Raji (cell line): ENCODE measurements around the gene CHAF1B.
A peak's percentile ranks its signal among the peaks of the same experiment; 100 is the strongest.

ENCODE experiments used
- POLR2A ChIP-seq: IDR thresholded peaks from 2 replicates; pipeline ENCODE4 v1.6.1; 2011; ENCODE audit warnings: low read depth, low read length, control low read depth; ENCODE audit not compliant: insufficient read depth

CHAF1B gene

GRCh38 chr21:36385233-36386030, at the start of gene CHAF1B:
TSS of gene CHAF1B (plus strand) at chr21:36385392. CDS start at chr21:36386137, 745 bp downstream.
- TF ChIP-seq POLR2A = peak; percentile 69

DNA sequence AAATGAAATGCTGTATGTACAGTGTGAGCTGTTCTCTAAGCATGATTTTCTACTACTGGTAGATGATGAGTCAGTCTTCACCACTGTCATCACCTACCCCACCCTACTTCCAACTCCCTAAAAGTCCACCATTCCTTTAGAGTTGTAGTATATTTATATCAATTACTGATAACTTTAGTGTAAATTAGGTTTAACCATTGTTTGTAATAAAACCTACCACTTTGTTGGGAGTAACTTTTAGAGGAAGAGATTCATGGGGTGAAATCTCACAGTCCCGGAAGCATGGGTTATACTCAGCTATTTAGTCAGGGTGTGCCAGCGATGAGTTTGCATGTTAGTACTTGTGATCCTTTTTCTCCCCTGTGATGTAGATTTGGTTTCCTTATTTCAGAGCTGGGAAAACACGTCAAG, 48.1 kb upstream of the CHAF1B start:
- no peak for TF ChIP-seq POLR2A

DNA sequence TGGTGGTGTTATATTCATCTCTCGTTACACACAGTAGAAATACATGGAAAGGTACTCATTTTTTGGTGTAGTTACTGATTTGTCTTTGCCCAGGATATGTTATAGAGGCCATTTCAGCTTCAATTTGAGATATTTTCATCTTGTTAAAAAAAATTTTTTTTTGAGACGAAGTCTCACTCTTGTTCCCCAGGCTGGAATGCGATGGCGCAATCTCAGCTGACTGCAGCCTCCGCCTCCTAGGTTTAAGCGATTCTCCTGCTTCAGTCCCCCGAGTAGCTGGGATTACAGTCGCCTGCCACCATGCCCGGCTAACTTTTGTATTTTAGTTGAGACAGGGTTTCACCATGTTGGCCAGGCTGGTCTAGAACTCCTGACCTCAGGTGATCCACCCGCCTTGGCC, 46.2 kb upstream of the CHAF1B start:
- no peak for TF ChIP-seq POLR2A

DNA sequence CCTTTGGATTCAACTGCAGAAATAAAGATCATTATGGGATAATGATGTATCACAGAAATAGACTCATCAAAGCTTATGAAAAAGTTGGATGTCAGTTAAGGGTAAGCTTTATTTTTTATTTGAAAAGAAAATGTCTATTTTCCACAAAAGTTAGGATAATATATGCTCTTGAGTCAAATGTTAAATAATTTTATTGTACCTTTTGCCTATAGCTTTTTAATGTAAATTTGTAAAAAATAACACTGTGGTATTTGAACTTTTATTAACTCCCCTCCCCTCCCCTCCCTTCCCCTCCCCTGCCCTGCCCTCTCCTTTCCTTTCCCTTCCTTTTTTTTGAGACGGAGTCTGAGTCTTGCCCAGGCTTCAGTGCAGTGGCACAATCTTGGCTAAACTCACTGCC, 40.3 kb upstream of the CHAF1B start:
- TF ChIP-seq POLR2A = no peak

GRCh38 chr21:36347278-36347961, 37.8 kb upstream of the CHAF1B start:
- TF ChIP-seq POLR2A = no peak

DNA sequence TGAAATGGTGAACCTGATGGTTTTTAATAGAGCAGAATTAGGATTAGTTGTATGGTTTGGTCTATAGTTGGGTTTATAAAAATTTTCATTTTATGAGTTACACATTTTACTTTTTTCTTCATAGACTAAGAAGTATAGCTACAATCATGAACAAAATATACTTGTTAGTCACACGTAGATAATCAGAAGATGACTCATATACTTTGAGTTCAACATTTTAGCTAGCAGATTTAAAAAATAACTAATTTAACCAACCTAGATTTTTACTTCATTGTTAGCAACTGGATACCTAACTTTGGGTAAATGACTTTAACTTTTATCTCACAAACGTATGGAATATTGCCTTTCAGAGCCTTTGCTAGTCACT, 37.2 kb upstream of the CHAF1B start:
- no peak for TF ChIP-seq POLR2A

DNA sequence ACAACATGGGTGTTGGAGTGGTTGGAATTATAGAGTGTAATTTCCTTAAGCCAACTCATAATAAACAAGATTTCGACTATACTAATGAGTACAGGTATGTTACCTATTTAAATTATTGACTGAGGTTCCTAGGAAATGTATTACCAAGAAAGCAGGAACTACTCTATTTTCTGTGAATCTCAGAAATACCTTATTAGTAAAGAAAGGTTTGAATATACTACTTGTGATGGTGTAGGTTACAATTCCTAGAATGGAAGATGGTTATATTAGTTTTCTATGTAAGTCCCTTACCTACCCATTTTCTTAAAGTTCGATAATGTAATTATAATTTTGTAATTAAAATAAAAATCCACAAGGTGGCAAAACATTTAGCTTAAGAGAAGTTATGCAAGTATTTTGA, 35.9 kb upstream of the CHAF1B start:
- TF ChIP-seq POLR2A = no peak

- TF ChIP-seq POLR2A = no peak
Measured at GRCh38 chr21:36350282-36350910, 34.8 kb upstream of the CHAF1B start.

DNA sequence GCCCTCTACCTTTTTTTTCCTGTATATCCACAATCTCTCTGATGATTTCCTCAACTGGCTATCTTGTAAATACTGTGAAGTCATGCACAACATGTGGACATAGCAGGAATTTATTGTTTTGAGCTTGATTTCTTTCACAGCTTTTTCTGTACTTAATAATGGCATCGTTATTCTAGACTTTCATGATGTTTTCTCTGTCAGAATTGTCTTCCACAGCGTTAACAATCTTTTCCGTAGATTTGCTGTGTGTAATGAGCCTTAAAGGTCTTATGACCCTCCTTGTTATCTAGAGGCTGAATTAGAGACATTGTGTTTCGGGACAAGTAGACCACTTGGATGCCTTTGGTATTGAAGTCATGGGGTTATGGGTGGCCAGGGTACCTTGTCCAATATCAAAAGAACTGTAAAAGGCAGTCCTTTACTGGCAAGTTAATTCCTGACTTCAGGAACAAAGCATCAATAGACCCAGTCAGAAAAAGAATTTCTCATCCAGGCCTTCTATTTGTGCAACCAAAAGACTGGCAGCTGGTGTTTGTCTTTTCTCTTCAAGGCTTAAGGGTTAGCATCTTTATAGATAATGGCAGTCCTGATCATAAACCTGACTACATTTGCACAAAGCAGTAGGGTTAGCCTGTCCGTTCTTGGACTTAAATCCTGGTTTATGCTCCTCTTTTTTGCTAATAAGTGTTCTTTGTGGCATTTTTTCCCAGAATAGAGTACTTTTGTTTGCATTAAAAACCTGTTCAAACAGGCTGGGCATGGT, 30.1 kb upstream of the CHAF1B start:
- no peak for TF ChIP-seq POLR2A

DNA sequence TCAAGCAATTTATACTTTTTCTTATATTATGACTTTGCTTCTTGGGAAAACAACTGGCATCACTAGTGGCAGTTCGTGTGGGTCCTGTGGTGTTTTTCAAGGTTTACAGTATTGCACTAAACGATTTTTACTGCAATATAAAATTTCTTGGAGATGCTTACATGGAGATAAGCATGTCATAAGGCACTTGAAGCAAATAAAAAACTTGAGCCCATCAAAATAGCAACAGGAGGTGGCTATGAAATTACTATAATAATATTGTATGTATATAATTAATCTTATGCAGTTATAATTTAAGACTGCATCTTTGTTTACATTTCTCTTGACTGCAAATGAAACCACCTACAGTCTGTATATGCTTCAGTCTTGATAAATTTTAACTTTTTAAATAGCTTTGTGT, 29.3 kb upstream of the CHAF1B start:
- TF ChIP-seq POLR2A = no peak

GRCh38 chr21:36359185-36359584, 26.0 kb upstream of the CHAF1B start:
- TF ChIP-seq POLR2A = no peak

DNA sequence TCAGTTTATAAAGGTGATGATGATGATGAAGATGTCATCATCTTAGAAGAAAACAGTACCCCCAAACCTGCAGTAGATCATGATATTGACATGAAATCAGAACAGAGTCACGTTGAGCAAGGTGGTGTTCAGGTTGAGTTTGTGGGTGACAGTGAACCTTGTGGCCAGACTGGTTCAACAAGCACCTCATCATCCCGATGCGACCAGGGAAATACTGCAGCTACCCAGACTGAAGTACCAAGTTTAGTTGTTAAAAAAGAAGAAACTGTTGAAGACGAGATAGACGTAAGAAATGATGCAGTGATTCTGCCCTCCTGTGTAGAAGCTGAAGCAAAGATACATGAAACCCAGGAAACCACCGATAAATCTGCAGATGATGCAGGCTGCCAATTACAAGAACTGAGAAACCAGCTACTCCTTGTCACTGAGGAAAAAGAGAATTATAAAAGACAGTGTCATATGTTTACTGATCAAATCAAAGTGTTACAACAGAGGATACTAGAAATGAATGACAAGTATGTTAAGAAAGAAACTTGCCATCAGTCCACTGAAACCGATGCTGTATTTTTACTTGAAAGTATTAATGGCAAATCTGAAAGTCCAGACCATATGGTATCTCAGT, 16.0 kb upstream of the CHAF1B start:
- no peak for TF ChIP-seq POLR2A

GRCh38 chr21:36375994-36376393, 9.2 kb upstream of the CHAF1B start:
- no peak for TF ChIP-seq POLR2A

DNA sequence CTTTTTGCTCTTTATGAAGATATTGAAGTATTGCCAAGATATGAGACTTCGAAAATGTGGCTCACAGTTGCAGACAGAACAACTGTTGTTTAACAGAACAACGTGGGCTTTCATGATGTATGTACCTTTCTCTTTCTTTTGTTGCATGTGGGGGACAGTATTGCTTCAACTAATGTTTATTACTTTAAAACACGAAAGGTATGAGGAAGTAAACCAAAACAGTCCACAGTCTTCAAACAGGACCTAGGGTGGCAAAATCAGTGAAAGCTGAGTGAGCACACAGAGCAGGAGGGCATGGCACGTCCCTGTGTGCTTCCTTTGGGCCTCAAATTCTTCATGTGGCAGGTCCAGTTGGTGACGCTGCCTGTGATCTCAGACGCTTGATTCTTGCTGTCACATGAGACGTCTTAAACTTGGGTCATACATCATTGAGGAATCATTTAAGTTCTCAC, 7.8 kb upstream of the CHAF1B start:
- no peak for TF ChIP-seq POLR2A

GRCh38 chr21:36379251-36379650, 5.9 kb upstream of the CHAF1B start:
- TF ChIP-seq POLR2A = no peak
